Cerebellar nuclear complex (tissue), 1 donor: Measurements from ENCODE around the gene PRR16.

ENCODE experiments used
- DNase-seq, 2 experiments: peaks; one replicate each; lab custom pipeline; 2025; lab: John Stamatoyannopoulos, UW

Gene PRR16

GRCh38 chr5:120516805-120517204 lies 52.7 kb downstream of the PRR16 start:
- DNase-seq, result peak; percentile 84 to 85

DNA sequence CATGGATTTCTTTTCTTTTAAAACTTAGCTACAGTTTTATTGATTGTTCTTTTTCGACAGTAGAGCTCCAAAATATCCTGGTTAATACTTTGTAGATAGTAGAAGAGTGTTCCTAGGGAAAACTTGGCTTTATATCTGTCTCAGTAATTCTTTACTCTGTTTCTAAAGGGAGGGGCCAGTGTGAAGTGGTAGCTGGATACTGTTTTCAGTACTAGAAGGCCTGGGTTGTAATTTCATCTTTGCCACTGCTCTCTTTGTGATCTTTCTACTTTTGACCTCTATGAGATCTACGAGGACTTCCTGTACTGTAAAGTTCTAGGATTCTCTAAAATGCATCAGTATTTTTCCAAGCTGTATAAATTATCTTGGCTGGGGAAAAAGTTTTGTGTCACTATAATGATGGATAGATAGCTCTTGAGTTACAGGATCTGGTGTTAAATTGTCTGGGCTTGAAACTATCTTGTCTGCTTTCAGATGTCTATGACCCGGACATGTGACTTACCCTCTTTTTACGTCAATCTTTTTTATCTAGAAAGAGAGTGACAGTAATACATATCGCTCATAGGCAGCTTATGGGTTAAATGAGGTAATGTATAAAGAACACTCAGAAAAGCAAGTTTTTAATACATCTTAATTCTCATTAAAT lies 53.6 kb downstream of the PRR16 start:
- no peak for DNase-seq

GRCh38 chr5:120518581-120518980 lies 54.5 kb downstream of the PRR16 start:
- no peak for DNase-seq

- DNase-seq, result no peak
These were observed 63.2 kb downstream of the PRR16 start for GRCh38 chr5:120527251-120527650.

DNA sequence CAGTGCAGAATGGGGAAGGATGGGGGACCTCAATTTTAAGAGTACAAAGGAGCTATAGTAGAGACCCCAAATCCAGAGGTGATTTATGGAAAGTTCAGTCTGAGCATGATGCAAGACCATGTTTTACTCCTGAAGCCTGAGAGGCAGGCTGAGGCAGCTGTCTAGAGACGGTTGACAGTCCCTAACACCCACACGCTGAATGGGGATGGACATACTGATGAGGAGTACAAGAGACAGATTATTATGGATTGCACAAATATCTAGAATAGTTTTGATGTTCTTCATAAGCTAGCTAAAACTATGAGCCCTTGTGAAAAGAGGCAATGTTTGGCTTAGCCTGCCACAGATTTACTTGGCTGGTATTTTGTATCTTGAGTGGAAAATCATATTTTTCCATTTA lies 64.5 kb downstream of the PRR16 start:
- no peak for DNase-seq

DNA sequence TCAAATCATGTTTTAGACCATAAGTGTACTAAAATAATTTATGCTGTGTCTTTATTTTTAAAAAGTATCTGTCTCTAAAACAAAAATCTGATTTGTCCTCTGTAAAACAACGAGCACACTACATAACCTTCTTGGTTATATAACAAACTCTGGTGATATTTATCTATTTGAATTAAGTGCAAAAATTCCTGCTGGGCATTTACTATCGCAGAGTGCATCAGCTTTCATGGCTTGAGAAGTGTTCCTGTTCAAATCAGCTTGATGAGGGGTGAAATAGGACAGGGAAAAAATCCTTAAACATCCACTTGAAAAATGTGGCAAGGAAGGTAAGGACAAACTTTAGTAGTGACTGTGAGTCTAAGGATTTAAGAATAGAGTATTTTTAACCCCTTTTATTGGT lies 65.3 kb downstream of the PRR16 start:
- no peak for DNase-seq

DNA sequence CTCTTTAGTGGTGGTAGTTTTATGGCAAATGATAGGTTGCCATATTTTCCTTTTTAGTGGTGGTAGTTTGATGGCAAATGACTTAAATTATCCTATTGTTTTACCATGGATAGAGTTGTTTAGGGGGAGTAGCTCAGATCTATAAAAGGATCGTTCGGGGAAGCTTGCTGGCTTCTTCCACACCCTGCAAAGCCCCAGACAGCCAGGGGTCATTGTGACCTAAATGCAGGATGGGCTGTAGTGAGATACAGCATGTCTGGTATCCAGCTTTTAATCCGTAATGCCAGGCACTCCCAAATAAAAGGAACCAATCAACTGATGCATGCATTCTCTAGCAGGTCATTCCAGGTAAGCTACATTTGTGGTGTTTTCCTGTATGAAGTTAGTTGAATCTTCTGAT lies 67.1 kb downstream of the PRR16 start:
- no peak for DNase-seq

GRCh38 chr5:120532835-120533234 lies 68.7 kb downstream of the PRR16 start:
- DNase-seq, result no peak

GRCh38 chr5:120533581-120533980 lies 69.5 kb downstream of the PRR16 start:
- no peak for DNase-seq

DNA sequence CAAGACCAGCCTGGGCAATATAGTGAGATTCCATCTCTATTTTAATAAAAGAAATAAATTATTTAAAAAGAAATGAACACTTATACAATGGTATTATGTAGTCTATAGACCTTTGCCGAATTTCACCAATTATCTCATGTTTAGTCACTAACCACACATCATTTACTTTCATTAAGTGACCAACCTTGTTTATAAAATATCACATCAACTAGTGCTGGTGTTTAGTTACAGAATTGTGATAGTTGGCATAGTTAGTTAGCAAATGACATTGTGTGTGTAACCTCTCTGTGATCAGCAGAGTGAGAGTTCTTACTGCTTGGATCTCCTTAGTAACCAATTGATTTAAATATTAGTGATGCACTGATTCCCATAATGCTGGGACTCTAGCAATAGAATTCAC lies 71.8 kb downstream of the PRR16 start:
- no peak for DNase-seq

DNA sequence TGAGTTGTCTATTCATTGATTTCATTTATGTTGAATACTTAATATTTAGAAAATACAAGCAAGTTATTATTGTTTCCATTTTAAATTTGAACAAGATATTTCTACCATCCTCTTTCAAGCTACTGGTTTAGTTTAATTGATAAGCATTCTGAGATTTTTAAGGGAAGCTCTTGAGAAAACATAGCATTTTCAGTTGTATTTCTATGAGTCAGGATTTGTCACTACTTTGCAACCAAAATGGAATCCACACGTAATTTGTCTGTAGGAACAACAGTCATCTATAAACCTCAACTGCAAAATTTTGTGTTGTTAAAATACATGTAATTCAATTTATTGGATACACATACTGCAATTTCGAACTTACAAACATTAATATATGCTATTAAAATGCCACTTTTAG lies 74.0 kb downstream of the PRR16 start:
- DNase-seq, result no peak

DNA sequence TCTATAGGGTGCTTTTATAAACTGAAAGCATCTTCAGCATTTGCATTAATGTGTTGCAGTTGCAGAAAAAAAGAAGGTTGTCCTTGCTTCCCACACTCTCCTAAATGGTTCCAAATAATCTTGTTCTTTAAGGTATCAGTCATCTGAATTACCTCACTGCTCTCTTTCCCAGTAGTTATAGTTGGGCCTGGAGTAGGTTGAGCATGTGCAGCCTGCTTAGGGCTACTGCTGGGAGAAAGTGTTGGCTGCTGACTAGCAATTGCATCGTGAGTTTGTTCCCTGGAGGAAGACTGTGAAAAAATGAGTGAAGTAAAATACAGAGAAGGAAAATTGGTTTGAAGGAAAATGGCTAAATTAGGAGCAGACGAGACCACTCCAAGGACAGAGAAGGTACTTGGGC lies 74.5 kb downstream of the PRR16 start:
- DNase-seq, result no peak

GRCh38 chr5:120539471-120539870 lies 75.4 kb downstream of the PRR16 start:
- DNase-seq, result no peak

DNA sequence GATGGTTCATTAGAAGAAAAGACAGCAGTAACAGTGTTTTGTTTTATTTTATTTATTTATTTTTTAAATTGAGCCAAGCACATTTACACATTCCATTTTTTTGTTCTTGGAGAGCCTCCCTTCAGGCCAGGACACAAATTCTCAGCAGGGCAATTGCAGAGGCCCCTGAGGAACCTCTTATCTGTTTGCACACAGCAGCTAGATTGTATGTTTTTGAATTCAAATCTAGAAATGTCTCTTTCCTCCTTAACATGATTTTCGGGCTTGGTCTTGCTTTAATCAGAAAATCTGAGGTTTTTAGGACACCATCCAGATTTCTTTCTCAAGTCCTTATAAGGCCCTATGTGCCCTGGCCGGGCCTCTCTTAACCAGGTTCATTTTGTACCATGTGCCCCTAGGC lies 76.0 kb downstream of the PRR16 start:
- no peak for DNase-seq

GRCh38 chr5:120544043-120544442 lies 79.9 kb downstream of the PRR16 start:
- DNase-seq, result no peak

GRCh38 chr5:120545007-120545406 lies 80.9 kb downstream of the PRR16 start:
- no peak for DNase-seq

DNA sequence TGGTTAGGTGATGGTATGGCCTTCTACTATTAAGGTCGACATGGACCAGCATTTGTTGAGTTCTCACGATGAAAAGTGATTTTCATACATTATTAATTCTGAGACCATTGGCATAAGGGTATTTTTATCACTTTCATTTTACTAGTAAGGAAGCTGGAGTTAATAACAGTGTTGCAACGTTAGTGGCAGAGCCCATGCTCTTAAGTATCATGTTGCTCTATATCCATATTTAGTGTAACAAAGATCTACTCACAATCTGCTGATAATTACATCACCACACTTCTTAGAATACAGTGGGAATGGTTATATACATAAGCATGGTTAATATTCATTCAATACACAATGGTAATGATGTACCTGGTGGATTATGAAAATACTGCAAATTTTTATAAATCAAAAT lies 81.9 kb downstream of the PRR16 start:
- no peak for DNase-seq

- no peak for DNase-seq
These were observed 82.8 kb downstream of the PRR16 start for GRCh38 chr5:120546922-120547321.

DNA sequence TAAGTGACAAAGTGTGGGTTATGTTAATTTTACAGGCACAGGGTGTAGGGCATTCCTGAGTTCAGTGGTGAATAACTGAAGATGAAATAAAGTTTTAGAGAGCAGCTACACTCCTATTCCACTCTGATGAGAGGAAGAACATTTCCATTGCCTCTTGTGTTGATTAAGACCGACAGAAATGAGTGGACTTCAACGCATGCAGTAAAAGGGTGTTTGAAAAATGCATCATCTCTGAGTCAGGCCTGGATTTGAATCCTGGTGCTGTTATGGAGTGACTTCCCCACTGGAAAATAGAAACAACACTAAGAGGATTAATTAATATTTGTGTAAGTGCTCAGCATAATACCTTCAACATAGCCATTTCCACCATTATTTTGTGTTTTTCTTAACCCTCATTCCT lies 86.3 kb downstream of the PRR16 start:
- DNase-seq, result no peak

DNA sequence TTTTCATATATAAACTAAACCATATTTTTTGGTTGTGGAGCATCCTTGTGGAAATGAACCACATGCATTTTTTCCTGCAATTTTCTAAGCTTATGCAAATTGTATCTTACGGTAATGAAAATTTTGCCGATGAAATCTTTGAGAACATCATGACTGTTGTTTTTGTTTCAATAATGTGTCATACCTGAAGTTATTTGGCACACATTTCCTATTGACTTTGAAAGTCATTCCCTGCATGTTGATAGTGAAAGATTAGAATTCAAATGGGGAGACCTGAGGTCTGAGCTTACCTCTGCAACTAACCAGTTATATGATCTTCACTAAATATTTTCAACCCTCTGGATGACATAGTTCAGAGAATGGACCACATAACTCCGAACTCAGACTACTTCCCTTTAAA lies 88.5 kb downstream of the PRR16 start:
- DNase-seq, result no peak

GRCh38 chr5:120555345-120555744 lies 91.2 kb downstream of the PRR16 start:
- no peak for DNase-seq

DNA sequence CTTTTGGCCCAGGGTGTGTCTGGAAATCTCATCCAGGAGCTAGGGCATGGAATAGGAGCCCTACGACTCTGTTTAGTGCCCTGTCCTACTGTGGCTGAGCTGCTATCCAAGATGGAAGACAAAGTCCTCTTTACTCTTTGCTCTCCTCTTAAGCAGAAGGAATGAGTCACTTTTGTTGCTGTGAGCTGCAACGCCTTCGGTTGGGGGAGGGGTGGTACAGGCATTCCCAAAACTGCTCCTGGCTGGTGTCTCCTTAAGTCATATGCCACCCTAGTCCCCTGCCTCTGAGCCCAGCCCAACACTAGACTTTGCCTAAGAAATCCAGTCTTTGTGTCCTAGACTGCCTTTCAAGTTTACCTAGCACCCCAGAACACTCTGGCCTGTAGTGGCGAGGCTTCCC lies 99.9 kb downstream of the PRR16 start:
- no peak for DNase-seq

- DNase-seq, result peak in 1 of 2 experiments; percentile 27
These were observed 103.0 kb downstream of the PRR16 start for GRCh38 chr5:120567066-120567465.

DNA sequence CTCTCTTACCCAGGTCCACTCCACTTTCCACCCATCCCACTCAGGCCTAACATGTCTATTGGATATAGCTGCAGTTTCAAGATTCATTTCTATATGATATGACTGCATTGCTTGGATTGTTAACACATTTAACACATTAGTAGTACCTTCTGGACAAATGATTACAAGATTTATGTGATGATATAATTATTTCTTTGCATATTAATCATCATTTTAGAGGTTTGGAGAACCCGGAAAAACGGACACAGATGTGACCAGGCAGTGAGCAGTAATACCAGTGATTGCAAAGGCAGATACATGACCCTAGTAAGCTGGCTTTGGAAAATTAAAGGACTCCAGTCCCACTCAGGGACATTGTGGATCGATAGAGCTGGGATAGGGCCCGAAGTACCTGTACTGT lies 103.8 kb downstream of the PRR16 start:
- no peak for DNase-seq

- no peak for DNase-seq
These were observed 104.6 kb downstream of the PRR16 start for GRCh38 chr5:120568711-120569110.
